HG03521 (cell line): ENCODE data around the gene CLDN1.
"Not testable (repeated sequence)": the region's sequence is repeated elsewhere in the genome, so short reads cannot be mapped to it uniquely, and the experiment has no call there.

Source experiments
- ATAC-seq: cut with Tn5 transposase; IDR thresholded peaks from one replicate; pipeline ENCODE4 v1.9.1; 2021; ENCODE audit warnings: mild to moderate bottlenecking, moderate library complexity; ENCODE audit not compliant: unreplicated experiment

CLDN1 gene

GRCh38 chr3:190299969-190300368 lies 22.3 kb downstream of the CLDN1 start:
- ATAC-seq, result no peak

- ATAC-seq, result no peak
These were observed 28.2 kb downstream of the CLDN1 start for GRCh38 chr3:190294030-190294429.

GRCh38 chr3:190293621-190294020 lies 28.6 kb downstream of the CLDN1 start:
- no peak for ATAC-seq

GRCh38 chr3:190291994-190292584 lies 30.2 kb downstream of the CLDN1 start:
- ATAC-seq, result no peak

GRCh38 chr3:190289989-190290388 lies 32.3 kb downstream of the CLDN1 start:
- no peak for ATAC-seq

GRCh38 chr3:190288836-190289235 lies 33.4 kb downstream of the CLDN1 start:
- ATAC-seq, result no peak

- ATAC-seq, result no peak
These were observed 36.2 kb downstream of the CLDN1 start for GRCh38 chr3:190286014-190286413.

- no peak for ATAC-seq
These were observed 40.8 kb downstream of the CLDN1 start for GRCh38 chr3:190281308-190282051.

GRCh38 chr3:190279690-190280089 lies 42.6 kb downstream of the CLDN1 start:
- no peak for ATAC-seq

- ATAC-seq, result no peak
These were observed 49.5 kb downstream of the CLDN1 start for GRCh38 chr3:190272747-190273146.

- ATAC-seq, result no peak
These were observed 53.1 kb downstream of the CLDN1 start for GRCh38 chr3:190269101-190269500.

- not testable (repeated sequence) for ATAC-seq
These were observed 54.8 kb downstream of the CLDN1 start for GRCh38 chr3:190267464-190267863.

- ATAC-seq, result no peak
These were observed 55.3 kb downstream of the CLDN1 start for GRCh38 chr3:190266913-190267290.

GRCh38 chr3:190266265-190266912 lies 55.9 kb downstream of the CLDN1 start:
- ATAC-seq, result no peak

GRCh38 chr3:190265796-190266195 lies 56.5 kb downstream of the CLDN1 start:
- no peak for ATAC-seq

GRCh38 chr3:190265126-190265525 lies 57.1 kb downstream of the CLDN1 start:
- ATAC-seq, result no peak

GRCh38 chr3:190261740-190262139 lies 60.5 kb downstream of the CLDN1 start:
- ATAC-seq, result no peak

GRCh38 chr3:190261015-190261414 lies 61.2 kb downstream of the CLDN1 start:
- no peak for ATAC-seq

- ATAC-seq, result no peak
These were observed 61.9 kb downstream of the CLDN1 start for GRCh38 chr3:190260301-190260700.

- ATAC-seq, result no peak
These were observed 63.6 kb downstream of the CLDN1 start for GRCh38 chr3:190258634-190259033.
